ENCODE data around the gene DBH.

GRCh38 chr9:133591985-133592384, 44.2 kb upstream of the DBH start:
- TF ChIP-seq CTCF (IDR thresholded peaks at IDR 0.05): no peak
- no peak for TF ChIP-seq POLR2A (IDR thresholded peaks at IDR 0.05)
